Smooth muscle cell (in vitro differentiated cells): Measurements from ENCODE around the gene ATP6V1D. TPM values are rescaled to one million over a fixed set of nuclear protein-coding genes. Genes with fewer than 3 reads are reported as not detected.

Experiments used
- DNase-seq: peaks from one replicate; lab custom pipeline; 2025; ENCODE audit not compliant: unreplicated experiment; lab: John Stamatoyannopoulos, UW
- H2AFZ ChIP-seq: fragments of 200-600 bp; sonication (generic); 2 replicates; pipeline ENCODE4 v1.6.0; 2016; ENCODE audit warnings: antibody characterized with exemption, low read depth, mild to moderate bottlenecking
- H3F3A ChIP-seq: fragments of 200-600 bp; sonication (generic); 2 replicates; pipeline ENCODE4 v1.6.0; 2017; ENCODE audit warnings: antibody characterized with exemption, low read depth
- H3K27ac ChIP-seq: fragments of 200-600 bp; sonication (generic); 2 replicates; pipeline ENCODE4 v1.5.1; 2016; ENCODE audit warnings: low read depth, mild to moderate bottlenecking
- H3K27me3 ChIP-seq: fragments of 200-600 bp; sonication (generic); 2 replicates; pipeline ENCODE4 v1.6.1; 2016; ENCODE audit warnings: low read depth, mild to moderate bottlenecking
- H3K36me3 ChIP-seq: fragments of 200-600 bp; sonication (generic); 2 replicates; pipeline ENCODE4 v1.5.1; 2016; ENCODE audit warnings: low read depth
- H3K4me1 ChIP-seq: fragments of 200-600 bp; sonication (generic); 2 replicates; pipeline ENCODE4 v1.5.1; 2016; ENCODE audit warnings: low read depth
- H3K4me2 ChIP-seq: fragments of 200-600 bp; sonication (generic); 2 replicates; pipeline ENCODE4 v1.6.0; 2016; ENCODE audit warnings: mild to moderate bottlenecking
- H3K4me3 ChIP-seq: fragments of 200-600 bp; sonication (generic); 2 replicates; pipeline ENCODE4 v1.5.1; 2016; ENCODE audit warnings: mild to moderate bottlenecking
- H3K79me2 ChIP-seq: fragments of 200-600 bp; sonication (generic); 2 replicates; pipeline ENCODE4 v1.6.0; 2016; ENCODE audit warnings: low read depth, mild to moderate bottlenecking
- H3K9ac ChIP-seq: fragments of 200-600 bp; sonication (generic); 2 replicates; pipeline ENCODE4 v1.6.0; 2016; ENCODE audit warnings: low read depth
- H3K9me3 ChIP-seq: fragments of 200-600 bp; sonication (generic); replicated peaks from 2 replicates; pipeline ENCODE4 v1.5.1; 2016; ENCODE audit warnings: low read depth
- H4K20me1 ChIP-seq: fragments of 200-600 bp; sonication (generic); 2 replicates; pipeline ENCODE4 v1.6.0; 2016; ENCODE audit warnings: low read depth
- CTCF ChIP-seq: fragments of 200-600 bp; sonication (generic); IDR thresholded peaks from 2 replicates; pipeline ENCODE4 v1.5.1; 2017; ENCODE audit warnings: borderline replicate concordance, mild to moderate bottlenecking, antibody characterized with exemption; ENCODE audit not compliant: insufficient read depth, poor library complexity, severe bottlenecking
- WGBS: methylation state at CpG from one replicate; pipeline ENCODE4 v1.1.7; 2016; ENCODE audit warnings: low lambda C conversion rate; 5-methylcytosine and 5-hydroxymethylcytosine counted together
- polyA plus RNA-seq: library from polyadenylated mRNA; unstranded; fragments of >200 nt; fragmentation: Nextera tagmentation; extraction: Ambion mirVana; gene quantifications from 2 replicates; pipeline ENCODE4 v1.2.1, GENCODE V29; 2016
- total RNA-seq: library from RNA; depleted of rRNA; stranded (reverse); fragments of >200 nt; gene quantifications from 2 replicates; pipeline ENCODE4 v1.2.3, GENCODE V29; 2014

The ATP6V1D gene
- total and polyA plus RNA-seq, 2 experiments from 2014 or later: 95.2 to 119 TPM

GRCh38 chr14:67360470-67361206, 1.0 kb upstream of the ATP6V1D start:
- peaks cover 72% of the 10 kb centered on the region for H4K20me1 ChIP-seq
- H3K27ac ChIP-seq: peak overlapping the region; percentile 100
- H3K4me3 ChIP-seq: peak overlapping the region; percentile 77
- peak overlapping the region; percentile 95 for H3K4me2 ChIP-seq
- peak overlapping the region; percentile 74 for H2AFZ ChIP-seq
- no peaks in the 10 kb centered on the region for H3K27me3 ChIP-seq
- 2% methylated on average over 34 of the region's 34 CpGs for WGBS
- H3K79me2 ChIP-seq: peaks cover 87% of the 10 kb centered on the region
- H3F3A ChIP-seq: peaks cover 6% of the 10 kb centered on the region
- H3K9me3 ChIP-seq: no peaks in the 10 kb centered on the region
- peaks cover 10% of the 10 kb centered on the region for H3K36me3 ChIP-seq
- H3K4me1 ChIP-seq: peaks cover 18% of the 10 kb centered on the region
- TF ChIP-seq CTCF: no peak
- peak overlapping the region; percentile 99 for H3K9ac ChIP-seq
- no peak for DNase-seq

- WGBS: 2% methylated on average over 38 of the region's 38 CpGs
- H3K9me3 ChIP-seq: no peaks in the 10 kb centered on the region
- H3K27ac ChIP-seq: peak overlapping the region; percentile 100
- H3F3A ChIP-seq: peaks cover 6% of the 10 kb centered on the region
- peaks cover 18% of the 10 kb centered on the region for H3K4me1 ChIP-seq
- DNase-seq: no peak
- no peak for TF ChIP-seq CTCF
- peak overlapping the region; percentile 77 for H3K4me3 ChIP-seq
- peak overlapping the region; percentile 99 for H3K9ac ChIP-seq
- peaks cover 88% of the 10 kb centered on the region for H3K79me2 ChIP-seq
- H2AFZ ChIP-seq: peak overlapping the region; percentile 60
- H3K36me3 ChIP-seq: no peaks in the 10 kb centered on the region
- H3K27me3 ChIP-seq: no peaks in the 10 kb centered on the region
- H4K20me1 ChIP-seq: peaks cover 81% of the 10 kb centered on the region
- peak overlapping the region; percentile 97 for H3K4me2 ChIP-seq
Measured at GRCh38 chr14:67358924-67359774, 455 bp downstream of the ATP6V1D start.

GRCh38 chr14:67357969-67358354, 1.6 kb downstream of the ATP6V1D start:
- Histone ChIP-seq H2AFZ (no peak overlapping the region), H3K27me3 (no peaks in the 10 kb centered on the region), H3K36me3 (no peaks in the 10 kb centered on the region), H3K9ac (peak overlapping the region; percentile 99), H3K4me2 (peak overlapping the region; percentile 97), H4K20me1 (peaks cover 81% of the 10 kb centered on the region), H3K79me2 (peaks cover 88% of the 10 kb centered on the region), H3K27ac (peak overlapping the region; percentile 100), H3K4me1 (peaks cover 18% of the 10 kb centered on the region), H3F3A (peaks cover 6% of the 10 kb centered on the region), H3K9me3 (no peaks in the 10 kb centered on the region), H3K4me3 (peak overlapping the region; percentile 77)
- no peak for DNase-seq
- no peak for TF ChIP-seq CTCF
- WGBS: 41% methylated on average over 9 of the region's 9 CpGs
